Breast epithelium (tissue), 4 donors: ENCODE data around the gene SNX25. TPM values are rescaled to one million over a fixed set of nuclear protein-coding genes. Genes with fewer than 3 reads are reported as not detected.

Source experiments
- DNase-seq, 2 donors: peaks; one replicate each; pipeline ENCODE4 v3.0.0-alpha.2; 2019; ENCODE audit warnings: low spot score in 2 of 2
- H3K27ac ChIP-seq, 2 donors: fragments of 200-600 bp; sonication (generic) in 1 of 2; one replicate each; pipeline ENCODE4 v1.5.1; 2016 to 2019; ENCODE audit warnings: mild to moderate bottlenecking in 1 of 2
- H3K27me3 ChIP-seq, 2 donors: fragments of 200-600 bp; sonication (generic) in 1 of 2; one replicate each; pipeline versions ENCODE4 v1.5.1 to v1.6.0; 2017 to 2019; ENCODE audit warnings: control low read depth in 1 of 2, mild to moderate bottlenecking in 1 of 2
- H3K36me3 ChIP-seq: fragments of 200-600 bp; one replicate; pipeline ENCODE4 v1.5.1; 2019
- H3K4me1 ChIP-seq, 2 donors: fragments of 200-600 bp; sonication (generic); one replicate each; pipeline ENCODE4 v1.5.1; 2016 to 2019; ENCODE audit warnings: control low read depth in 1 of 2
- H3K4me3 ChIP-seq, 3 donors: fragments of 200-600 bp; sonication (generic); 1 replicate in 2 of 3; 2 replicates in 1 of 3; pipeline ENCODE4 v1.5.1; 2016 to 2019; ENCODE audit warnings: mild to moderate bottlenecking in 3 of 3, moderate library complexity in 2 of 3
- H3K9me3 ChIP-seq, 2 donors: fragments of 200-600 bp; sonication (generic) in 1 of 2; one replicate each; pipeline ENCODE4 v1.5.1; 2016 to 2019; ENCODE audit warnings: control low read depth in 1 of 2
- CTCF ChIP-seq, 3 donors: fragments of 450-650 bp; IDR thresholded peaks; one replicate each; pipeline ENCODE4 v1.5.1; 2016 to 2017; ENCODE audit warnings: antibody characterized with exemption in 3 of 3, mild to moderate bottlenecking in 3 of 3, moderate library complexity in 3 of 3
- POLR2A ChIP-seq: fragments of 450-650 bp; IDR thresholded peaks from one replicate; pipeline ENCODE4 v1.6.1; 2016; ENCODE audit warnings: antibody characterized with exemption, mild to moderate bottlenecking, moderate library complexity
- POLR2AphosphoS5 ChIP-seq, 3 donors: sonication (generic); formaldehyde crosslinking; IDR thresholded peaks; one replicate each; pipeline ENCODE4 v1.6.1; 2017; ENCODE audit warnings: antibody characterized with exemption in 3 of 3
- intact Hi-C: fragments of 100-400 bp; cut with DNase I; formaldehyde crosslinking; loops from one replicate; pipeline ENCODE4 v1.15.1; 2023; ENCODE audit warnings: low total_unique reads
- total RNA-seq, 3 donors: library from RNA; depleted of rRNA; stranded (reverse); fragments of >200 nt; gene quantifications; one replicate each; pipeline ENCODE4 v1.1.0, GENCODE V29; 2016

Gene SNX25
- total RNA-seq, 3 donors from 2014 or later: 16.8 to 30.1 (median 29.8) TPM

DNA sequence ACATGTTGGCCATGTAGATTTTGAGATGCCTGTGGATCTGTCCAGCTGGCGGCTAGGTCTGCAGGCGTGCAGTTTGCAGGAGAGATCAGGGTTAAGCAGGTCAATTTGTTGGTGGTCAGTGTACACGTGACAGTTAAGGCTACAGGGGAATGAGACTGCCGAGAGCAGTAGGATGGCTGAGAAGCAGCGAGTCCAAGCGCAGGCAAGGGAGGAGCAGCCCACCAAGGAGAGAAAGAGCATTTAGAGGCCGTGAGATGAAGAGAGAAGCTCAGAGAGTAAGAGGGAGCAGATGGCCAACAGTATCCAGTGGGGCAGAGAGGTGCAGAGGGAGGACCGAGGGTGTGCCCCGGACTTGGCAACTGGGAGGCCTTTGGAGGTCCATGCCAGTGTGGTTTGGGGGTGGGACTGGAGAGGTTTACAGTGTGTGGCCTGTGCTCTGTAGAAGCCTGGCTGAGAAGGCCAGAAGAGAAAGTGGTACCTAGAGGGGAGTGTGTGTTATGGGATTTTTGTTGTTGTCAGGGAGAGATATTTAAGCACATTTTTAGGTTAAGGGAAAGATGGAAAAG lies 18.4 kb downstream of the SNX25 start:
- Histone ChIP-seq H3K4me3 (no peak overlapping the region), H3K36me3 (no peaks in the 10 kb centered on the region), H3K9me3 (no peaks in the 10 kb centered on the region), H3K27ac (no peak overlapping the region), H3K4me1 (no peaks in the 10 kb centered on the region), H3K27me3 (no peaks in the 10 kb centered on the region)
- intact Hi-C loops: no loop called here
- DNase-seq: no peak
- TF ChIP-seq POLR2AphosphoS5 (IDR thresholded peaks at IDR 0.05) (no peak), CTCF (IDR thresholded peaks at IDR 0.05) (no peak), POLR2A (no peak)

GRCh38 chr4:185229021-185229818 lies 19.8 kb downstream of the SNX25 start:
- TF ChIP-seq CTCF (IDR thresholded peaks at IDR 0.05): no peak
- TF ChIP-seq POLR2A: no peak
- TF ChIP-seq POLR2AphosphoS5 (IDR thresholded peaks at IDR 0.05): no peak
- Histone ChIP-seq H3K4me3 (no peak overlapping the region), H3K4me1 (no peaks in the 10 kb centered on the region), H3K27me3 (no peaks in the 10 kb centered on the region), H3K9me3 (no peaks in the 10 kb centered on the region), H3K27ac (no peak overlapping the region), H3K36me3 (no peaks in the 10 kb centered on the region)
- DNase-seq: no peak
- intact Hi-C loops: no loop called here

DNA sequence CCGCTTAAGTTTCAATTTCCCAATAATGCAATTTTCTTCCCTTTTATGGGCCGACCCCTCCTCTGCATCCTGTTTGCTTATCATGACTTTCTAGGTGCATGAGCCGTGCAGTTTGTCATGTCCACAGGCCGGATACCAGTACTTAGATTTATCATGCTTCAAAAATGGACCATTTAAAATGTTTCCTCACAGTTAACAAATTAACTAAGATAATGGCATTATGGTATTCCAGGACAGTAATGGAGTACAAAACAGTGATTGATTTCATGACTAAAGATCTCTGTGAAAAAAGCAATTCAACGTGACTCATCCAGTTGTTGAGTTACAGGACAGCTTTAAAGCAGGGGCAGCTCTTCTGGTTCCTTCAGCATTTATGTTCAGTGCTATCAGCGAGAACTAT lies 23.0 kb downstream of the SNX25 start:
- H3K27ac ChIP-seq: no peak overlapping the region
- TF ChIP-seq POLR2A (no peak), CTCF (IDR thresholded peaks at IDR 0.05) (no peak), POLR2AphosphoS5 (IDR thresholded peaks at IDR 0.05) (no peak)
- intact Hi-C loops: no loop called here
- H3K9me3 ChIP-seq: no peaks in the 10 kb centered on the region
- H3K4me1 ChIP-seq: no peaks in the 10 kb centered on the region
- no peaks in the 10 kb centered on the region for H3K36me3 ChIP-seq
- H3K27me3 ChIP-seq: no peaks in the 10 kb centered on the region
- H3K4me3 ChIP-seq: no peak overlapping the region
- no peak for DNase-seq

DNA sequence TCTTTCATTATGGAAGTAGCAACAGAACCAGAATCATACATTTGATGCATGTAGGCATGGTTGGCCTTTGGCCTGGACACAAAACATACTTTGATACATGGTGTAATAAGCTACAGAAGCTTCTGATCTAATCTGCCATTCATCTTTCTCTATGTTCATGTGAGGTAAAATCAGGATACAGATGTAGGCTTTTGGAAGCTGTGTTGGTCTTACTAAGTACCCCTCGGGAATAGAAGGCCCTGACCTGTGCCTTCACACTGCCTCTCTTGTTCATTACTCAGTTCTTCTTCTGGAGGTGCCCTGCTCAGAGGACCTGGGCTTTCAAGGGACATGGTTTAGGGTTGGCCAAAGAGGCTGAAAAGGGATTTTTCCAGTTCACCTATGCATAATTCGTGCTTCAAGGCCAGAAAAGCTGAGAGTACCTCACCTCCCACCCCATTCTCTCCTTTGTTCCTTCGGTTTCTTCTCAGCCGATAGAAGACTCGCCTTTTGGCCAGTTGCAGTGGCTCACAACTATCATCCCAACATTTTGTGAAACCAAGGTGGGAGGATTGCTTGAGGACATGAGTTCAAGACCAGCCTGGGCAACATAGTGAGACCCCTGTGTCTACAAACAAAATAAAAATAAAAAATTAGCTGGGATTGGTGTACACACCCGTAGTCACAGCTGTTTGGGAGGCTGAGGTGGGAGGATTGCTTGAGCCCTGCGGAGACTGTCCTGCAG lies 25.9 kb downstream of the SNX25 start:
- intact Hi-C loops: no loop called here
- TF ChIP-seq POLR2A: no peak
- TF ChIP-seq CTCF (IDR thresholded peaks at IDR 0.05): no peak
- no peak for TF ChIP-seq POLR2AphosphoS5 (IDR thresholded peaks at IDR 0.05)
- H3K9me3 ChIP-seq: no peaks in the 10 kb centered on the region

More for the DNA sequence above, 25.9 kb downstream of the SNX25 start:
- DNase-seq: no peak
- Histone ChIP-seq H3K4me3 (no peak overlapping the region), H3K4me1 (no peaks in the 10 kb centered on the region), H3K27ac (no peak overlapping the region), H3K36me3 (no peaks in the 10 kb centered on the region), H3K27me3 (no peaks in the 10 kb centered on the region)
